HFF-Myc (cell line): ENCODE data around the gene ZP3.
"Not testable (repeated sequence)": the region's sequence is repeated elsewhere in the genome, so short reads cannot be mapped to it uniquely, and the experiment has no call there.

Source experiments
- DNase-seq: peaks from one replicate; pipeline ENCODE4 v3.0.0-alpha.2; 2011; ENCODE audit warnings: low read depth; ENCODE audit errors: extremely low read depth
- H3K4me3 ChIP-seq: replicated peaks from 2 replicates; pipeline ENCODE4 v1.5.1; 2011; ENCODE audit warnings: low read depth, mild to moderate bottlenecking, control low read depth, low read length
- CTCF ChIP-seq: IDR thresholded peaks from 2 replicates; pipeline ENCODE4 v1.5.1; 2012; ENCODE audit warnings: mild to moderate bottlenecking, low read depth, low read length, control low read depth; ENCODE audit errors: missing control alignments

Gene ZP3

GRCh38 chr7:76395965-76396726 is 28.6 kb upstream of the ZP3 start:
- no peak for TF ChIP-seq CTCF
- H3K4me3 ChIP-seq: no peak overlapping the region
- DNase-seq: no peak

- H3K4me3 ChIP-seq: no peak overlapping the region
- no peak for TF ChIP-seq CTCF
- DNase-seq: no peak
These were observed 27.9 kb upstream of the ZP3 start for GRCh38 chr7:76396864-76397263.

- peak overlapping the region; percentile 47 for H3K4me3 ChIP-seq
- DNase-seq: no peak
- TF ChIP-seq CTCF: no peak
These were observed 27.2 kb upstream of the ZP3 start for GRCh38 chr7:76397409-76398183.

GRCh38 chr7:76400248-76400647 is 24.5 kb upstream of the ZP3 start:
- no peak for TF ChIP-seq CTCF
- no peak overlapping the region for H3K4me3 ChIP-seq
- no peak for DNase-seq

- not testable (repeated sequence) for H3K4me3 ChIP-seq, DNase-seq
These were observed 21.7 kb upstream of the ZP3 start for GRCh38 chr7:76403097-76403496.

- no peak for DNase-seq
- H3K4me3 ChIP-seq: no peak overlapping the region
- no peak for TF ChIP-seq CTCF
These were observed 20.8 kb upstream of the ZP3 start for GRCh38 chr7:76403780-76404494.

- H3K4me3 ChIP-seq: no peak overlapping the region
- no peak for DNase-seq
- TF ChIP-seq CTCF: no peak
These were observed 19.0 kb upstream of the ZP3 start for GRCh38 chr7:76405738-76406137.
